ENCODE measurements around the gene FOSL1.

The FOSL1 gene

GRCh38 chr11:65886826-65887722 is 13.1 kb downstream of the FOSL1 start:
- ChIA-PET POLR2A (interaction anchor here (0.7 to 8.7 kb wide), 8 partner anchors 13 to 384 kb away, joined by 3 to 136 read pairs (median 18); partner anchors contain the start of genes C11orf68, CFL1, DRAP1 and FOSL1), CTCF (interaction anchor here (1.3 to 33.3 kb wide), 14 partner anchors 14 to 176 kb away, joined by 3 to 1090 read pairs (median 26); partner anchors contain the start of genes AP5B1, BANF1, CFL1 and CTSW)
- no peak for DNase-seq (ENCODE audit: low read depth, low spot score)
- TF ChIP-seq CTCF (IDR thresholded peaks at IDR 0.05; ENCODE audit: insufficient read depth, low read length, missing control alignments): no peak
- H3K4me3 ChIP-seq (ENCODE audit: low read depth, low read length): peak overlapping the region; percentile 94

- DNase-seq (ENCODE audit: low read depth, low spot score): no peak
- TF ChIP-seq CTCF (IDR thresholded peaks at IDR 0.05; ENCODE audit: insufficient read depth, low read length, missing control alignments): no peak
- H3K4me3 ChIP-seq (ENCODE audit: low read depth, low read length): no peak overlapping the region
- ChIA-PET POLR2A (interaction anchor here (0.9 to 1.7 kb wide), 3 partner anchors 12 to 30 kb away, joined by 4 read pairs; no protein-coding TSS in a partner anchor), CTCF (interaction anchor here (0.8 to 33.3 kb wide), 23 partner anchors 7 to 181 kb away, joined by 3 to 1090 read pairs (median 17); partner anchors contain the start of genes BANF1, CFL1, CTSW and EFEMP2)
Measured at GRCh38 chr11:65885808-65886536, 14.2 kb downstream of the FOSL1 start.

- CTCF ChIA-PET: interaction anchor here (0.8 to 33.3 kb wide), 40 partner anchors 8 to 269 kb away, joined by 3 to 1090 read pairs (median 6); partner anchors contain the start of genes BANF1, CATSPER1, CFL1 and CTSW
- POLR2A ChIA-PET: interaction anchor here (0.9 to 1.7 kb wide), 5 partner anchors 11 to 30 kb away, joined by 3 to 5 read pairs (median 4); partner anchors contain the start of gene FOSL1
- no peak for TF ChIP-seq CTCF (IDR thresholded peaks at IDR 0.05; ENCODE audit: insufficient read depth, low read length, missing control alignments)
- no peak overlapping the region for H3K4me3 ChIP-seq (ENCODE audit: low read depth, low read length)
- no peak for DNase-seq (ENCODE audit: low read depth, low spot score)
Measured at GRCh38 chr11:65885231-65885630, 15.0 kb downstream of the FOSL1 start.

- no peak overlapping the region; the same call in 1 of the 2 replicates for H3K4me3 ChIP-seq (ENCODE audit: low read depth, low read length)
- ChIA-PET CTCF (interaction anchor here (0.7 to 33.3 kb wide), 43 partner anchors 9 to 268 kb away, joined by 3 to 1090 read pairs (median 6); partner anchors contain the start of genes BANF1, CATSPER1, CFL1 and CTSW), POLR2A (interaction anchor here (0.9 to 1.7 kb wide), 6 partner anchors 11 to 34 kb away, joined by 3 to 5 read pairs (median 4); partner anchors contain the start of gene FOSL1)
- DNase-seq (ENCODE audit: low read depth, low spot score): no peak
- TF ChIP-seq CTCF (IDR thresholded peaks at IDR 0.05; ENCODE audit: insufficient read depth, low read length, missing control alignments): peak; percentile 100
Measured at GRCh38 chr11:65884716-65885092, 15.5 kb downstream of the FOSL1 start.

GRCh38 chr11:65883786-65884715 is 16.1 kb downstream of the FOSL1 start:
- DNase-seq (ENCODE audit: low read depth, low spot score): no peak
- TF ChIP-seq CTCF (IDR thresholded peaks at IDR 0.05; ENCODE audit: insufficient read depth, low read length, missing control alignments): no peak
- CTCF ChIA-PET: interaction anchor here (0.7 to 33.3 kb wide), 42 partner anchors 9 to 251 kb away, joined by 3 to 1090 read pairs (median 6); partner anchors contain the start of genes BANF1, CATSPER1, CFL1 and CTSW
- H3K4me3 ChIP-seq (ENCODE audit: low read depth, low read length): no peak overlapping the region
- POLR2A ChIA-PET: interaction anchor here (1.1 to 1.7 kb wide), 4 partner anchors 10 to 34 kb away, joined by 3 to 5 read pairs (median 4); partner anchors contain the start of gene FOSL1
